Measurements from ENCODE around the gene TEX48.

TEX48 gene

DNA sequence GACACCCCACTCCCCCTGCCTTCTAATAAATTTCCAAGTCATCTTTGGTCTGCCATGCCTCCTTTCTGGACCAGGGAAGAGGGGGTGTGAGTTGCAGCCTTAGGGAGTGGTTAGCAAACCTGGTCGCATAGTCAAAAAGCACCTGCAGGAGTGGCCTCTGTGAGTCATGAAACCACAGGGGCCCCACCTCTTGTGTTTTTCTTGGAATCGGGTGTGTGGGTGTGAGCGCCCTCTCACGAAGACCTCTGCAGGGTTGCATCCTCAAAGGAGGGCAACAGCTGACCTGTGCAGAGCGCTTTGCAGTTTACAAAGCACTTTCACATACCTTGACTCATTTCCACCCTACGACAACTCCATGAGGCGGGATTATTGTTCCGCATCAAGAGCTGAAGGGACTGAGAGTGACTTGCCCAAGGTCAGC, 36.8 kb upstream of the TEX48 start:
- H3K4me1 ChIP-seq (ENCODE audit: control insufficient read depth, insufficient read depth, low read length), result peaks cover 10% of the 10 kb centered on the region
- no peak overlapping the region for H3K4me2 ChIP-seq (ENCODE audit: low read length)
- no peak overlapping the region for H3K4me3 ChIP-seq (ENCODE audit: low read length)
- peaks cover 8% of the 10 kb centered on the region for H3K9me3 ChIP-seq (replicated peaks; ENCODE audit: low read length)
- H3K27me3 ChIP-seq (ENCODE audit: control insufficient read depth, insufficient read depth, low read length), result peaks cover 46% of the 10 kb centered on the region
- no peak overlapping the region for H3K9ac ChIP-seq (ENCODE audit: low read depth, low read length)
- H3K36me3 ChIP-seq (ENCODE audit: insufficient read depth, low read length), result no peaks in the 10 kb centered on the region

DNA sequence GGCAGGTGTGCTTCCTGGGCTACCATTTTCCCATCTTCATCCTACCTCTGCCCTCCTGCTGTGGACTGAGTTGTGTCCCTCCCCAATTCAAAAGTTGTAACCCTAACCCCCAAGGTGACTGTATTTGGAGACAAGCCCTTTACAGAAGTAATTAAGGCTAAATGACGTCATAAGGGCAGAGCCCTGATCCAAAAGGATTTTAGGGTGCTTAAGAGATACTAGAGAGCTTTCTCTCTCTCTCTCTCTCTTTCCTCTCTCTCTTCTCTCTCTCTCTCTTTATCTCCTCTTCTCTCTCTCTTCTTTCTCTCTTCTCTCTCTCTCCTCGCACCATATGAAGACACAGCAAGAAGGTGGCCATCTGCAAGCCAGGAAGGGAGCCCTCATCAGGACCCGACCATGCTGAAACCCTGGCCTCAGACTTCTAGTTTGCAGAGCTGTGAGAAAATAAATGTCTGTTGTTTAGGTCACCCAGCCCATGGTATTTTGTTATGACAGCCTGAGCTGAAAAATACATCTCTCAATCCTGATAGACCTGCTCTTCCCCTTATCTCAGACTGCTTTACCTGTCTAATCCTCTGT, 36.0 kb upstream of the TEX48 start:
- Histone ChIP-seq H3K9me3 (replicated peaks; ENCODE audit: low read length) (peaks cover 8% of the 10 kb centered on the region), H3K9ac (ENCODE audit: low read depth, low read length) (no peak overlapping the region), H3K4me1 (ENCODE audit: control insufficient read depth, insufficient read depth, low read length) (peaks cover 5% of the 10 kb centered on the region), H3K4me2 (ENCODE audit: low read length) (no peak overlapping the region), H3K4me3 (ENCODE audit: low read length) (no peak overlapping the region), H3K27me3 (ENCODE audit: control insufficient read depth, insufficient read depth, low read length) (peaks cover 42% of the 10 kb centered on the region), H3K36me3 (ENCODE audit: insufficient read depth, low read length) (no peaks in the 10 kb centered on the region)

DNA sequence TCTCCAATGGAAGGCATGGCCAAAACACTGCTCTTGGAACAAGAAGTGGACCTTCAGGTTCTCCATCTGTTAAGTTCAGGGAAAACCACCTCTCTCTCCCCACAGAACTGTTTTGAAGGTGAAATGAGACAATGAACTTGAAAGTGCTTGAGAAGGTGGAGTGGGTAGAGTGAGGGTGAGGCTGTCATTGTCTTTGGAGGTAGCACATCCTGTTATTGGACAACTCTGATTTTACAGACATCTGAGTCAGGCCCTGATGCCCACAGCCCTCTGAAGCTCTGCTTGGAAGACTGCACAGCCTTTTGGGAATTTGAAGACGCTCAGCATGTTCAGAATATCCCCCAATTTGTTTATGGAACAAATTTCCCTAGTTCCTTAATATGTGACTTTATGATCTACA, 27.6 kb upstream of the TEX48 start:
- Histone ChIP-seq H3K4me1 (ENCODE audit: control insufficient read depth, insufficient read depth, low read length) (no peaks in the 10 kb centered on the region), H3K36me3 (ENCODE audit: insufficient read depth, low read length) (no peaks in the 10 kb centered on the region), H3K4me3 (ENCODE audit: low read length) (no peak overlapping the region), H3K27me3 (ENCODE audit: control insufficient read depth, insufficient read depth, low read length) (peaks cover 27% of the 10 kb centered on the region), H3K4me2 (ENCODE audit: low read length) (no peak overlapping the region), H3K9ac (ENCODE audit: low read depth, low read length) (no peak overlapping the region), H3K9me3 (replicated peaks; ENCODE audit: low read length) (no peaks in the 10 kb centered on the region)

- Histone ChIP-seq H3K9me3 (replicated peaks; ENCODE audit: low read length) (no peaks in the 10 kb centered on the region), H3K36me3 (ENCODE audit: insufficient read depth, low read length) (no peaks in the 10 kb centered on the region), H3K4me3 (ENCODE audit: low read length) (no peak overlapping the region), H3K9ac (ENCODE audit: low read depth, low read length) (no peak overlapping the region), H3K27me3 (ENCODE audit: control insufficient read depth, insufficient read depth, low read length) (peaks cover 24% of the 10 kb centered on the region), H3K4me2 (ENCODE audit: low read length) (no peak overlapping the region), H3K4me1 (ENCODE audit: control insufficient read depth, insufficient read depth, low read length) (no peaks in the 10 kb centered on the region)
Observed at GRCh38 chr9:114706711-114707110, 24.7 kb upstream of the TEX48 start.

- Histone ChIP-seq H3K4me1 (ENCODE audit: control insufficient read depth, insufficient read depth, low read length) (peaks cover 5% of the 10 kb centered on the region), H3K4me3 (ENCODE audit: low read length) (no peak overlapping the region), H3K36me3 (ENCODE audit: insufficient read depth, low read length) (no peaks in the 10 kb centered on the region), H3K9me3 (replicated peaks; ENCODE audit: low read length) (no peaks in the 10 kb centered on the region), H3K9ac (ENCODE audit: low read depth, low read length) (no peak overlapping the region), H3K27me3 (ENCODE audit: control insufficient read depth, insufficient read depth, low read length) (peaks cover 3% of the 10 kb centered on the region), H3K4me2 (ENCODE audit: low read length) (no peak overlapping the region)
Observed at GRCh38 chr9:114701988-114702387, 20.0 kb upstream of the TEX48 start.

DNA sequence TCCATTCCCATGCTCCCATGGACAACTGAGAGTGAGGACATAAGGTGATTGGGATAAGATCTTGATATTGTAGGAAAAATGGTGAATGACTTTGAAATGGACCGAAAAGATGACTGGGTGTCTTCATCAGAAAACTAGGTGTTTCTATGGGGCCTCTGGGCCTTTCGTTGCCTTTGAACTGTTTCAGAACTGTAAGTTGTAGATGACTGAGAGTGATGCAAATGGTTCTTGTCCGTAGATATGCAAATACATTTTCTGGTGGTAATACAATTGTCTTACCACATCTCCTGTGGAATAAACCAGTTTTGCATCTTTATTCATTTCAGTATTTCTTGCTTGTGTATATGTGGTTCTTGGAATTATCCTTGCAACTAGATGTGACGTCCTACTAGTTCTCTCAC, 16.0 kb upstream of the TEX48 start:
- no peak overlapping the region for H3K9ac ChIP-seq (ENCODE audit: low read depth, low read length)
- H3K9me3 ChIP-seq (replicated peaks; ENCODE audit: low read length), result no peaks in the 10 kb centered on the region
- H3K36me3 ChIP-seq (ENCODE audit: insufficient read depth, low read length), result no peaks in the 10 kb centered on the region

DNA sequence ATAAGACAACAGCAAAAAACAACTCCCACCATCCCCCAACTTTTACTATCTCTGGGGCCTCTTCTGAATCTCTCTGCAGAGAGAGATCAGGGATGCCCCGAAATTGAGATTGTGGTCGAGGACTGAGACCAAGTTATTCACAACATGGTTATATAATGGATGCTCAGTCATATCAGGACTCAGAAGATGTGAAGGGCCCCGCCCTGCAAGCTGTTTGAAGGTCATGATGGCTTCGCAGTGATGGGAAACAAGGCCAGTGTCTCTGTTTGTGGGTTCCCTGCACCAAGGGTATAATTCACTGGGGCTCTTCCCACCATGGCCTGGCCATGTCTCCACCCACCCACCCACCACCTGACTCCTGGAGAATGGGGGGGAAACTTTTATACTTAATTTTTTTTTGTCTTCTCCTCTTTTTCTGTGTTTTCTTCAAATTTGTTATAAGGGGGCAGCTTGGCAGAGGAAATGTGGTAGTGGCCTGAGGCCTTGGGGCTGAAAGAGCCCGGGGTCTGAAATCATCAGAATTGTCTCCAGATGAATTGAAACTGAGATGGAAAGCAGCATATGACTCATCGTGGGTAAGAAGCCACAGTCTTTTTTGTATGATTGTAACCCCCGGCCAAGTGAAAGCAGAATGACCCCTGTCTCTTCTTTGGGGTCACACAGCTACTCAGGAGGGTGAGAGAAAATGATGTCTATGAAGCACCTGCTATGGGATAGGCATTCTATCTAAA, 15.0 kb upstream of the TEX48 start:
- Histone ChIP-seq H3K4me2 (ENCODE audit: low read length) (no peak overlapping the region), H3K36me3 (ENCODE audit: insufficient read depth, low read length) (no peaks in the 10 kb centered on the region), H3K27me3 (ENCODE audit: control insufficient read depth, insufficient read depth, low read length) (no peaks in the 10 kb centered on the region), H3K4me3 (ENCODE audit: low read length) (no peak overlapping the region), H3K4me1 (ENCODE audit: control insufficient read depth, insufficient read depth, low read length) (peaks cover 26% of the 10 kb centered on the region), H3K9ac (ENCODE audit: low read depth, low read length) (no peak overlapping the region), H3K9me3 (replicated peaks; ENCODE audit: low read length) (no peaks in the 10 kb centered on the region)

More for the DNA sequence above, 16.0 kb upstream of the TEX48 start:
- Histone ChIP-seq H3K27me3 (ENCODE audit: control insufficient read depth, insufficient read depth, low read length) (no peaks in the 10 kb centered on the region), H3K4me3 (ENCODE audit: low read length) (no peak overlapping the region), H3K4me2 (ENCODE audit: low read length) (no peak overlapping the region), H3K4me1 (ENCODE audit: control insufficient read depth, insufficient read depth, low read length) (peaks cover 26% of the 10 kb centered on the region)

GRCh38 chr9:114695948-114696347, 14.0 kb upstream of the TEX48 start:
- no peaks in the 10 kb centered on the region for H3K36me3 ChIP-seq (ENCODE audit: insufficient read depth, low read length)
- H3K4me3 ChIP-seq (ENCODE audit: low read length), result no peak overlapping the region
- H3K27me3 ChIP-seq (ENCODE audit: control insufficient read depth, insufficient read depth, low read length), result no peaks in the 10 kb centered on the region
- H3K4me2 ChIP-seq (ENCODE audit: low read length), result no peak overlapping the region
- peaks cover 35% of the 10 kb centered on the region for H3K4me1 ChIP-seq (ENCODE audit: control insufficient read depth, insufficient read depth, low read length)
- H3K9ac ChIP-seq (ENCODE audit: low read depth, low read length), result no peak overlapping the region
- no peaks in the 10 kb centered on the region for H3K9me3 ChIP-seq (replicated peaks; ENCODE audit: low read length)

- Histone ChIP-seq H3K4me3 (ENCODE audit: low read length) (no peak overlapping the region), H3K4me2 (ENCODE audit: low read length) (no peak overlapping the region), H3K36me3 (ENCODE audit: insufficient read depth, low read length) (no peaks in the 10 kb centered on the region), H3K4me1 (ENCODE audit: control insufficient read depth, insufficient read depth, low read length) (peaks cover 44% of the 10 kb centered on the region), H3K9ac (ENCODE audit: low read depth, low read length) (no peak overlapping the region), H3K9me3 (replicated peaks; ENCODE audit: low read length) (no peaks in the 10 kb centered on the region), H3K27me3 (ENCODE audit: control insufficient read depth, insufficient read depth, low read length) (no peaks in the 10 kb centered on the region)
Observed at GRCh38 chr9:114694719-114695269, 12.8 kb upstream of the TEX48 start.

GRCh38 chr9:114694146-114694545, 12.2 kb upstream of the TEX48 start:
- Histone ChIP-seq H3K4me3 (ENCODE audit: low read length) (no peak overlapping the region), H3K4me1 (ENCODE audit: control insufficient read depth, insufficient read depth, low read length) (peaks cover 44% of the 10 kb centered on the region), H3K27me3 (ENCODE audit: control insufficient read depth, insufficient read depth, low read length) (no peaks in the 10 kb centered on the region), H3K9me3 (replicated peaks; ENCODE audit: low read length) (no peaks in the 10 kb centered on the region), H3K4me2 (ENCODE audit: low read length) (no peak overlapping the region), H3K9ac (ENCODE audit: low read depth, low read length) (no peak overlapping the region), H3K36me3 (ENCODE audit: insufficient read depth, low read length) (no peaks in the 10 kb centered on the region)

DNA sequence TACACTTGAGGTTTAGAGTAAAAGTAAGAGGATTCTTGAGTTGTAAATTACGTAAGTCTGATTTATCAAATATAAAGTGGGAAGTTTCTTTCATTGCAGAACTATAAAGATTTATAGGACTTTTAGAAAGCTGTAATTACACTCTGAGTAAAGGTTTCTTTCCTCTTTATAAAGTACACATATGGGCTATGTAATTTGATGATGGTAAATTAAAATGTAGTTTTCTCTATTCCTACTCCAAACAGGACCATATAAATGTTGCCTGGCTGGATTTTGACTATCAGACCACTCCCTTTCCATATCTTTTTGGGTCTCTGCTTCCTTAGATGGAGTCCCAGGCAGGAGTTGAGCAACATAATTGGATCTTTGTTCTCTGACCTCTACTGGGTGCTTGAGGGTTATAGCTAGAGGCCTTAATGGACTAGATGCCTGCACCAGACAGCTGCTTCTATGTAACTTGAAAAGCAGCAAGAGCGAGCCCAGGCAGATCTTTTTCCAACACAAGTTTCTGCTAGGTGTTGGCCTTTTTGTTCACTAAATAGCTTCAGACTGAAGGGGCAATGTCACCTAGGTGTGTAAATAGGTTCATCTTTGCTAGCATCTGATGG, 11.4 kb upstream of the TEX48 start:
- H3K9me3 ChIP-seq (replicated peaks; ENCODE audit: low read length), result no peaks in the 10 kb centered on the region
- H3K4me1 ChIP-seq (ENCODE audit: control insufficient read depth, insufficient read depth, low read length), result peaks cover 44% of the 10 kb centered on the region
- H3K9ac ChIP-seq (ENCODE audit: low read depth, low read length), result no peak overlapping the region
- H3K4me2 ChIP-seq (ENCODE audit: low read length), result no peak overlapping the region
- H3K36me3 ChIP-seq (ENCODE audit: insufficient read depth, low read length), result no peaks in the 10 kb centered on the region
- H3K27me3 ChIP-seq (ENCODE audit: control insufficient read depth, insufficient read depth, low read length), result no peaks in the 10 kb centered on the region
- no peak overlapping the region for H3K4me3 ChIP-seq (ENCODE audit: low read length)

All from skeletal muscle satellite cell (primary cell).